Uterine smooth muscle cell (primary cell): Measurements from ENCODE around the gene HSFY1. TPM values are rescaled to one million over a fixed set of nuclear protein-coding genes. Genes with fewer than 3 reads are reported as not detected.

Experiments used
- total RNA-seq: library from RNA; depleted of rRNA; stranded (reverse); fragments of >200 nt; gene quantifications from 2 replicates; pipeline ENCODE4 v1.2.3, GENCODE V29; 2014

HSFY1 gene, protein sequence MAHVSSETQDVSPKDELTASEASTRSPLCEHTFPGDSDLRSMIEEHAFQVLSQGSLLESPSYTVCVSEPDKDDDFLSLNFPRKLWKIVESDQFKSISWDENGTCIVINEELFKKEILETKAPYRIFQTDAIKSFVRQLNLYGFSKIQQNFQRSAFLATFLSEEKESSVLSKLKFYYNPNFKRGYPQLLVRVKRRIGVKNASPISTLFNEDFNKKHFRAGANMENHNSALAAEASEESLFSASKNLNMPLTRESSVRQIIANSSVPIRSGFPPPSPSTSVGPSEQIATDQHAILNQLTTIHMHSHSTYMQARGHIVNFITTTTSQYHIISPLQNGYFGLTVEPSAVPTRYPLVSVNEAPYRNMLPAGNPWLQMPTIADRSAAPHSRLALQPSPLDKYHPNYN
- not detected in 2 replicates for total RNA-seq

DNA sequence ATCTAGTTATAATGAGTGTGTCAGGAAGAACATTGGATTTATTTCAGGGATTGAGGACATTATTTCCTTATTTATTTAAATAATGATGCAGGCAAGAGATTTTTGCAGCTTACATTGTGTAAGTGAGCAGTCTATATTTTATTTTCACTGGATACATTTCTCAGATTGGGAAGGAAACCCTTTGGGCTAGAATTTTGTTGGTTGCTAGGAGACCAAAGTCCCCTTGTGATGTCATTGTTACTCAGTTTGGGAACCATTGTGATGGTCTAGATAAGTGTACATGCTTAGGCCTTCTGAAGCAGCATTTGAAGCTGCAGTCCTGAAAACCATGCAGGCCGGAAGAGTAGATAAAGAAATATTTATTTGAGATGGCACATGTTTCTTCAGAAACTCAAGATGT is at the start of gene HSFY1:
TSS of gene HSFY1 (plus strand) at position 301 of the 400 bp plus-strand sequence. CDS start at position 369, 68 bp downstream.

Other genes starting within 250 kb of the HSFY1 start
- gene HSFY2, start 227.0 kb downstream of the HSFY1 start, total RNA-seq = not detected in 2 replicates